Coronary artery (tissue), 2 donors: ENCODE measurements around the gene C16orf74.

Experiments
- DNase-seq: peaks from one replicate; pipeline ENCODE4 v3.0.0-alpha.2; 2017; ENCODE audit warnings: low spot score
- H3K27ac ChIP-seq, 2 donors: fragments of 200-600 bp; sonication (generic); one replicate each; pipeline ENCODE4 v1.5.1; 2016 to 2019
- H3K4me3 ChIP-seq: fragments of 200-600 bp; sonication (generic); 2 replicates; pipeline ENCODE4 v1.5.1; 2016; ENCODE audit warnings: mild to moderate bottlenecking, moderate library complexity
- CTCF ChIP-seq: fragments of 200-600 bp; sonication (generic); IDR thresholded peaks from one replicate; pipeline ENCODE4 v1.5.1; 2019; ENCODE audit warnings: antibody characterized with exemption

Gene C16orf74

GRCh38 chr16:85706449-85707034, 44.4 kb downstream of the C16orf74 start:
- Histone ChIP-seq H3K4me3 (no peak overlapping the region), H3K27ac (no peak overlapping the region)
- no peak for TF ChIP-seq CTCF
- no peak for DNase-seq

GRCh38 chr16:85704900-85705846, 45.7 kb downstream of the C16orf74 start:
- H3K4me3 ChIP-seq = no peak overlapping the region
- no peak for TF ChIP-seq CTCF
- H3K27ac ChIP-seq = no peak overlapping the region

GRCh38 chr16:85704011-85704410, 46.9 kb downstream of the C16orf74 start:
- no peak overlapping the region for H3K27ac ChIP-seq
- H3K4me3 ChIP-seq = no peak overlapping the region
- no peak for TF ChIP-seq CTCF
- DNase-seq = no peak

More at GRCh38 chr16:85704900-85705846, 45.7 kb downstream of the C16orf74 start:
- DNase-seq = no peak

- no peak for TF ChIP-seq CTCF
- H3K4me3 ChIP-seq = no peak overlapping the region
- H3K27ac ChIP-seq = no peak overlapping the region
- no peak for DNase-seq
These were observed 51.3 kb downstream of the C16orf74 start for GRCh38 chr16:85699628-85700027.

- no peak for TF ChIP-seq CTCF
- no peak for DNase-seq
- Histone ChIP-seq H3K27ac (no peak overlapping the region), H3K4me3 (no peak overlapping the region)
These were observed 51.8 kb downstream of the C16orf74 start for GRCh38 chr16:85698935-85699558.

GRCh38 chr16:85698459-85698891, 52.4 kb downstream of the C16orf74 start:
- Histone ChIP-seq H3K27ac (no peak overlapping the region), H3K4me3 (no peak overlapping the region)
- no peak for DNase-seq
- TF ChIP-seq CTCF = no peak
